MM.1S (cell line): ENCODE results near the gene GPR3.

Experiments used
- DNase-seq: peaks from one replicate; pipeline ENCODE4 v3.0.0-alpha.2; 2015
- H2AFZ ChIP-seq: fragments of 300-600 bp; sonication (generic); 2 replicates; pipeline ENCODE4 v1.6.0; 2016; ENCODE audit warnings: antibody characterized with exemption, low read length
- H3F3A ChIP-seq: fragments of 300-600 bp; sonication (generic); 2 replicates; pipeline ENCODE4 v1.6.1; 2016; ENCODE audit warnings: mild to moderate bottlenecking, antibody characterized with exemption, low read length, moderate library complexity, mixed read lengths; ENCODE audit not compliant: insufficient read depth
- H3K27ac ChIP-seq: fragments of 300-600 bp; sonication (generic); 2 replicates; pipeline ENCODE4 v1.5.1; 2016; ENCODE audit warnings: mild to moderate bottlenecking, low read length
- H3K27me3 ChIP-seq: fragments of 300-600 bp; sonication (generic); replicated peaks from 2 replicates; pipeline ENCODE4 v1.6.0; 2016; ENCODE audit warnings: low read length; ENCODE audit not compliant: insufficient read depth
- H3K36me3 ChIP-seq: fragments of 300-600 bp; sonication (generic); replicated peaks from 2 replicates; pipeline ENCODE4 v1.6.1; 2016; ENCODE audit warnings: mild to moderate bottlenecking, low read length, mixed read lengths; ENCODE audit not compliant: insufficient read depth
- H3K4me1 ChIP-seq: fragments of 300-600 bp; sonication (generic); 2 replicates; pipeline ENCODE4 v1.6.1; 2016; ENCODE audit warnings: low read length, mixed read lengths
- H3K4me2 ChIP-seq: fragments of 300-600 bp; sonication (generic); 2 replicates; pipeline ENCODE4 v1.6.0; 2016; ENCODE audit warnings: low read depth, low read length
- H3K4me3 ChIP-seq: fragments of 300-600 bp; sonication (generic); 2 replicates; pipeline ENCODE4 v1.5.1; 2016; ENCODE audit warnings: low read length, mixed read lengths
- H3K79me2 ChIP-seq: fragments of 300-600 bp; sonication (generic); 2 replicates; pipeline ENCODE4 v1.6.1; 2016; ENCODE audit warnings: mixed run types, low read length, mixed read lengths
- H3K9ac ChIP-seq: fragments of 300-600 bp; sonication (generic); 2 replicates; pipeline ENCODE4 v1.6.1; 2016; ENCODE audit warnings: low read length, mixed read lengths
- H3K9me2 ChIP-seq: fragments of 300-600 bp; sonication (generic); replicated peaks from 2 replicates; pipeline ENCODE4 v1.6.1; 2016; ENCODE audit warnings: mild to moderate bottlenecking, low read length, mixed read lengths; ENCODE audit not compliant: insufficient read depth
- H3K9me3 ChIP-seq: fragments of 300-600 bp; sonication (generic); replicated peaks from 2 replicates; pipeline ENCODE4 v1.6.1; 2016; ENCODE audit warnings: mild to moderate bottlenecking, low read length, mixed read lengths; ENCODE audit not compliant: insufficient read depth
- H4K20me1 ChIP-seq: fragments of 300-600 bp; sonication (generic); 2 replicates; pipeline ENCODE4 v1.6.1; 2016; ENCODE audit warnings: mild to moderate bottlenecking, low read length, moderate library complexity, mixed read lengths; ENCODE audit not compliant: insufficient read depth
- EZH2 ChIP-seq: fragments of 300-600 bp; sonication (generic); optimal IDR thresholded peaks from 2 replicates; pipeline ENCODE3; 2017; ENCODE audit warnings: low read depth, mild to moderate bottlenecking, antibody characterized with exemption, low read length, mixed read lengths
- EZH2phosphoT487 ChIP-seq: fragments of 300-600 bp; sonication (generic); IDR thresholded peaks from 2 replicates; pipeline ENCODE4 v1.6.1; 2018; ENCODE audit warnings: antibody characterized with exemption, low read length
- TF ChIP-seq, protein P1 (sequence below): fragments of 300-600 bp; sonication (generic); IDR thresholded peaks from 2 replicates; pipeline ENCODE4 v1.5.1; 2016; ENCODE audit warnings: antibody characterized with exemption, low read length, mixed read lengths

Gene GPR3

GRCh38 chr1:27398405-27399149 is 6.2 kb downstream of the GPR3 start:
- H3K4me1 ChIP-seq = no peaks in the 10 kb centered on the region
- no peak overlapping the region for H3K4me2 ChIP-seq
- no peaks in the 10 kb centered on the region for H3K36me3 ChIP-seq
- H3K27me3 ChIP-seq = no peaks in the 10 kb centered on the region
- no peaks in the 10 kb centered on the region for H3K79me2 ChIP-seq
- H3K9me3 ChIP-seq = no peaks in the 10 kb centered on the region
- no peaks in the 10 kb centered on the region for H3K9me2 ChIP-seq
- no peak for DNase-seq
- H3K27ac ChIP-seq = no peak overlapping the region
- no peak overlapping the region for H3K4me3 ChIP-seq
- no peak for TF ChIP-seq EZH2
- no peaks in the 10 kb centered on the region for H4K20me1 ChIP-seq
- no peak overlapping the region for H2AFZ ChIP-seq
- no peaks in the 10 kb centered on the region for H3F3A ChIP-seq
- H3K9ac ChIP-seq = no peak overlapping the region

- no peaks in the 10 kb centered on the region for H3K79me2 ChIP-seq
- H3F3A ChIP-seq = no peaks in the 10 kb centered on the region
- no peaks in the 10 kb centered on the region for H3K36me3 ChIP-seq
- H3K9ac ChIP-seq = no peak overlapping the region
- H2AFZ ChIP-seq = no peak overlapping the region
- H3K27ac ChIP-seq = no peak overlapping the region
- H3K9me2 ChIP-seq = no peaks in the 10 kb centered on the region
- H3K4me3 ChIP-seq = no peak overlapping the region
- no peak overlapping the region for H3K4me2 ChIP-seq
- H3K27me3 ChIP-seq = no peaks in the 10 kb centered on the region
- H4K20me1 ChIP-seq = no peaks in the 10 kb centered on the region
- H3K9me3 ChIP-seq = no peaks in the 10 kb centered on the region
- no peaks in the 10 kb centered on the region for H3K4me1 ChIP-seq
- TF ChIP-seq EZH2 (no peak), EZH2phosphoT487 (no peak)
- TF ChIP-seq, protein P1, sequence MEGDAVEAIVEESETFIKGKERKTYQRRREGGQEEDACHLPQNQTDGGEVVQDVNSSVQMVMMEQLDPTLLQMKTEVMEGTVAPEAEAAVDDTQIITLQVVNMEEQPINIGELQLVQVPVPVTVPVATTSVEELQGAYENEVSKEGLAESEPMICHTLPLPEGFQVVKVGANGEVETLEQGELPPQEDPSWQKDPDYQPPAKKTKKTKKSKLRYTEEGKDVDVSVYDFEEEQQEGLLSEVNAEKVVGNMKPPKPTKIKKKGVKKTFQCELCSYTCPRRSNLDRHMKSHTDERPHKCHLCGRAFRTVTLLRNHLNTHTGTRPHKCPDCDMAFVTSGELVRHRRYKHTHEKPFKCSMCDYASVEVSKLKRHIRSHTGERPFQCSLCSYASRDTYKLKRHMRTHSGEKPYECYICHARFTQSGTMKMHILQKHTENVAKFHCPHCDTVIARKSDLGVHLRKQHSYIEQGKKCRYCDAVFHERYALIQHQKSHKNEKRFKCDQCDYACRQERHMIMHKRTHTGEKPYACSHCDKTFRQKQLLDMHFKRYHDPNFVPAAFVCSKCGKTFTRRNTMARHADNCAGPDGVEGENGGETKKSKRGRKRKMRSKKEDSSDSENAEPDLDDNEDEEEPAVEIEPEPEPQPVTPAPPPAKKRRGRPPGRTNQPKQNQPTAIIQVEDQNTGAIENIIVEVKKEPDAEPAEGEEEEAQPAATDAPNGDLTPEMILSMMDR = no peak
- DNase-seq = no peak
Measured at GRCh38 chr1:27399251-27400025, 7.0 kb downstream of the GPR3 start.

DNA sequence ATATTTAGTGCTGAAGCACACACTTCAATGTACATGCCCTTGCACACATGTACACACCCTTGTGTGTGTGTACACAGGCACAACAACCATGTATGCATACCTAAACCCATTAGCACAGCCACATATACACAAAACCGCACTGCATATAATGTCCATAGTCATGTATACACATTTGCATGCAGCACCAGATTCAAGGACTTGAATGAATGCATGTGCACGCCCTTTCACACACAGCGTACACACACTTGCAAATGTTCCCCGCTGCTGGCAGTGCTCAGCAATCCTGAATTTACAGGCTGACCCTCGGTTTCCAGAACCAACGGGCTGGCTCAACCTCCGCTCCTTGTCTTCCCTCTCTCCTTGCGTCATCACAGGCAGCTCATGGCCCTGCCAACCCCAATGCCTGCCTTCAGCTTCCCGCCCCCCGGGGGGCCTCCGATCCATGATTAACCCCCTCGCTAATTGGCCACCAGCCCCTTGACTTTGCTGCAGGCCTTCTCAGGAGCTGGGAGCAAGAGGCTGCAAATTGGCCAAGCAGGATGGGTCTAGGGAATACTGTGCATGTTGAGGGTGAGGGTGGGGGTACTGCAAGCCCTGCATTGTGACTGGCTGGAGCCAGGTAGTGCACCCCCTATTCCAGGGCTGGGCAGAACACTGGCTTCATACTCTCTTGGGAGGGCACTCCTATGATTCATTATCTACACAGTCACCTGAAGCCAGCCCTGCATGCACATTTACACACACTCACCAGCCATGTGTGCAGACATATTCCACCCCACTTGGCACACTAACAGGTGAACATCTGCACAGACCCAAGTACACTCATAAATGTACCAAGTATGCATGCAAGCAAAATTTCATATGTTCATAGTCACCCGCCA is 7.9 kb downstream of the GPR3 start:
- no peaks in the 10 kb centered on the region for H3K27me3 ChIP-seq
- no peak overlapping the region for H3K4me2 ChIP-seq
- H3K4me3 ChIP-seq = no peak overlapping the region
- H3K9me2 ChIP-seq = no peaks in the 10 kb centered on the region
- H3K9ac ChIP-seq = no peak overlapping the region
- no peaks in the 10 kb centered on the region for H4K20me1 ChIP-seq
- H3F3A ChIP-seq = no peaks in the 10 kb centered on the region
- H2AFZ ChIP-seq = no peak overlapping the region
- no peak for DNase-seq
- H3K36me3 ChIP-seq = no peaks in the 10 kb centered on the region
- no peaks in the 10 kb centered on the region for H3K9me3 ChIP-seq
- no peaks in the 10 kb centered on the region for H3K79me2 ChIP-seq
- no peak overlapping the region for H3K27ac ChIP-seq
- no peaks in the 10 kb centered on the region for H3K4me1 ChIP-seq
- no peak for TF ChIP-seq EZH2

DNA sequence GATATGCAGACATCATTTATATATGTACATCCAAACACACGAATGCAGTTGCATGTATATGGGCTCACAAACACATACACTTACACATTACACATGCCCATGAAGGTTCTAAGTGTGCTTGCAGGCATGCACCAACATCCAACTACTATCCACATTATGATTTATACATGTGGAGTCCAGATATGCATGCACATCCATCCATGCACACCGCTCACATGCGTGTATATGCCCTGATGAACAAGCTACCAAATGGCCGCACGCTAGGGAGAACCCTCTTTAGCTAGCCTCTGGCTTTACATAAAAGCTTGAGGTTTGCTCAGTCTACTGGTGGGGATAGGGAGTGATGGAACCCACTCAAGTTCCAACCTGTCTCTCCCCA is 8.5 kb downstream of the GPR3 start:
- Histone ChIP-seq H3K4me2 (no peak overlapping the region), H3K9me2 (no peaks in the 10 kb centered on the region), H3F3A (no peaks in the 10 kb centered on the region), H3K4me3 (no peak overlapping the region), H3K36me3 (no peaks in the 10 kb centered on the region), H3K9ac (no peak overlapping the region), H2AFZ (no peak overlapping the region), H4K20me1 (no peaks in the 10 kb centered on the region), H3K27me3 (no peaks in the 10 kb centered on the region), H3K79me2 (no peaks in the 10 kb centered on the region), H3K4me1 (no peaks in the 10 kb centered on the region), H3K27ac (no peak overlapping the region), H3K9me3 (no peaks in the 10 kb centered on the region)
- TF ChIP-seq, protein P1 = no peak
- TF ChIP-seq EZH2 (no peak), EZH2phosphoT487 (no peak)
- no peak for DNase-seq
